ENCODE data around the gene KCNK10. TPM values are rescaled to one million over a fixed set of nuclear protein-coding genes. Genes with fewer than 3 reads are reported as not detected.

KCNK10 gene
- total RNA-seq, 4 donors from 2014 or later = 0.40 TPM; not detected in 3

DNA sequence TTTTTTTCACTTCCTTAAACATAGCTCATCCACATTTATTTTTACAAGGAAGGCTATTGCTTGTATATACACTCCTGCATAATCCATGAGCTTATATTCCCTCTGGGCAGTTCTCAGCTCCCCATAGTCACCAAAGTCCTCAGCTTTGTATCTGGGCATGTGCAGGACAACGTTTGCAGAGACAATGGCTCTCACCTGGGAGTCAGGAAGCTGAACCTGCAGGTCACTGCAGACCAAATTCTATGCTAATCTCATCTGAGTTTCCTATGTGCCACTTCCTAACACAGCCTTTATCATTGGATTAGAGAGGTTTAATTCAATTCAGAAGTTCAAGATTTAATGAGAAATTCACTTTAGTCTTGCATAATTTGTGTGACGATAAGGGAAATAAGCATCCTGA lies 131.5 kb downstream of the KCNK10 start:
- Histone ChIP-seq H3K36me3 (no peaks in the 10 kb centered on the region), H3K4me3 (no peak overlapping the region), H3K9me3 (no peaks in the 10 kb centered on the region), H3K27ac (no peak overlapping the region), H3K4me1 (peaks cover 0 to 12% (median 4%) of the 10 kb centered on the region in 3 donors), H3K27me3 (peaks cover 48% of the 10 kb centered on the region)
- WGBS, 2 donors (ENCODE audit: low coverage in 1 of 2) = 54 to 55% methylated on average over 2 of the region's 2 CpGs
- ATAC-seq = no peak
- TF ChIP-seq POLR2A (IDR thresholded peaks at IDR 0.05) (no peak), EP300 (IDR thresholded peaks at IDR 0.05) (no peak), POLR2AphosphoS5 (IDR thresholded peaks at IDR 0.05) (no peak)
- TF ChIP-seq, protein P1, sequence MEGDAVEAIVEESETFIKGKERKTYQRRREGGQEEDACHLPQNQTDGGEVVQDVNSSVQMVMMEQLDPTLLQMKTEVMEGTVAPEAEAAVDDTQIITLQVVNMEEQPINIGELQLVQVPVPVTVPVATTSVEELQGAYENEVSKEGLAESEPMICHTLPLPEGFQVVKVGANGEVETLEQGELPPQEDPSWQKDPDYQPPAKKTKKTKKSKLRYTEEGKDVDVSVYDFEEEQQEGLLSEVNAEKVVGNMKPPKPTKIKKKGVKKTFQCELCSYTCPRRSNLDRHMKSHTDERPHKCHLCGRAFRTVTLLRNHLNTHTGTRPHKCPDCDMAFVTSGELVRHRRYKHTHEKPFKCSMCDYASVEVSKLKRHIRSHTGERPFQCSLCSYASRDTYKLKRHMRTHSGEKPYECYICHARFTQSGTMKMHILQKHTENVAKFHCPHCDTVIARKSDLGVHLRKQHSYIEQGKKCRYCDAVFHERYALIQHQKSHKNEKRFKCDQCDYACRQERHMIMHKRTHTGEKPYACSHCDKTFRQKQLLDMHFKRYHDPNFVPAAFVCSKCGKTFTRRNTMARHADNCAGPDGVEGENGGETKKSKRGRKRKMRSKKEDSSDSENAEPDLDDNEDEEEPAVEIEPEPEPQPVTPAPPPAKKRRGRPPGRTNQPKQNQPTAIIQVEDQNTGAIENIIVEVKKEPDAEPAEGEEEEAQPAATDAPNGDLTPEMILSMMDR (IDR thresholded peaks at IDR 0.05) = no peak

DNA sequence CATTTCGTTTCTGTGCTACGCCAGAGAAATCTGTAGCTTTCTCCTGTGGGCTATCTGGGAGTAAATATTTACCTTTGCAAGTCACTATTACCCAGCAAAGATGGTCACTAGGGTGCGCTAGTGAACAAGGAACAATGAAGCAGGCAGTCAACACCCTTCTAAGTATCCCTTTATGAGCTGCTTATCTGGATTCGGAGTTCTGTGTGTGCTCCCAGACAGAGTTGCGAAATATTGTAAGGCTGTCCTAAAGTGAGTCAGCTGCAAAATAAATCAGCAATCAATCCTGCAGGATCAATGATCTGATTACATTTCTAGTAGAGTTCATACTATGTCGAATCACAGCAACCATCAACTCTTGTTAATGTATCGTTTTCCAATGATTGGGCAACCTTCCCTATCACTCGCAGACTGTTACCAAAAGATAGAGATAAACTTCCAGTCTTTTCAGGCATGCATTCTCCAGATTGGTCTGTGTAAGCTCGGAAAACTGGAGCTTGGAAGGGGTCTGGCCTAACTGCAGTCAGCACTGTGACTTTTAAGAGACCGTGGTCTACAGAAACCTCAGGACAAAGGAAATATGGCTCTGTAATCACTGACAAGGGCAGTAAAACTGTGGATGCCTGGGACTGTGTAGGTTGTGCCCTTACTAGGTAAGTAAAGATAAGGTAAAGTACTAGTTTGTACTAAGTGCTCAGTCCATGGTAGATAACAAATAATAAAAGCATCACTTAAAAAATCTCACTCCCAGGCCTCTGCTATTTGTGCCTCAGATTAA lies 133.5 kb downstream of the KCNK10 start:
- peaks cover 0 to 12% (median 4%) of the 10 kb centered on the region in 3 donors for H3K4me1 ChIP-seq
- H3K27ac ChIP-seq = no peak overlapping the region
- WGBS, 2 donors (ENCODE audit: low coverage in 1 of 2) = 19 to 51% methylated on average over 6 to 10 of the region's 10 CpGs
- H3K36me3 ChIP-seq = no peaks in the 10 kb centered on the region
- H3K4me3 ChIP-seq = peak overlapping the region in 1 of 2 donors; percentile 8
- TF ChIP-seq POLR2AphosphoS5 (IDR thresholded peaks at IDR 0.05) = no peak
- TF ChIP-seq, protein P1 (IDR thresholded peaks at IDR 0.05) = peak in 2 of 4 experiments; percentile 29 to 60
- ATAC-seq = peak; percentile 78
- peaks cover 37% of the 10 kb centered on the region for H3K27me3 ChIP-seq
- H3K9me3 ChIP-seq = no peaks in the 10 kb centered on the region

DNA sequence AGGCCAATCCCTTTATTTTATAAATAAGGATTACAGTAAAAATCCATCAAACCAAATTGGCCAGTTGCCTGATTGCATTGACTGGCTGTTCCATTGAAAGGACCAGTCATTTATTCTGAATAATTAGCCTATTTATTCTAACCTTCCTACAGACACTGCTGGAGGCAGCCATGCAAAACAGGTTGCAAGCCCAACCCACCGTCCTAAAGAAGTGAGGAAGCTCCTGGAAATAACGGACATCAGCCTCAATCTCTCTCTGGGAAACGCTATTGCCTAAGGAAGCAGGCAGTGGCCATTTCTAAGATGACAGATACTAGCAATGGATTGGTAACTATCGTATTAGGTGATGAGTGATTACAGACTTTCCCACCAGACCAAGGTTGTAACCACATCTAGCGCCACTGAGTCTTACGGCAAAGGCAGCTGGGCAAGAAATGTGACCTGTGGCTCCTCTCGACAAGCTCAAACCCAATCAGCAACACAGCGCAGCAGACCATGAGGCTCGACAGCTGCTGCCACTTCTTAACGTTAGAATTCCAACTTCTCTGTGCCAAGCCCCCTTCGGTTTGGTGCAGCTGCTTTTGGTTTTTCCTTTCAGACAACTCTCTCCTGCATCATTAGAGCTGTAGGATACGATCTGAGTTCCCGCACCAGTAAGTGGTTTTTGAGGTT lies 134.2 kb downstream of the KCNK10 start:
- WGBS, 2 donors (ENCODE audit: low coverage in 1 of 2) = 9 to 13% methylated on average over 6 to 13 of the region's 13 CpGs
- no peaks in the 10 kb centered on the region for H3K36me3 ChIP-seq
- no peaks in the 10 kb centered on the region for H3K9me3 ChIP-seq
- no peak for TF ChIP-seq POLR2AphosphoS5 (IDR thresholded peaks at IDR 0.05)
- TF ChIP-seq POLR2A (IDR thresholded peaks at IDR 0.05) = no peak
- TF ChIP-seq, protein P1 (IDR thresholded peaks at IDR 0.05) = no peak
- no peak for TF ChIP-seq EP300 (IDR thresholded peaks at IDR 0.05)
- H3K27ac ChIP-seq = no peak overlapping the region
- peaks cover 0 to 12% (median 4%) of the 10 kb centered on the region in 3 donors for H3K4me1 ChIP-seq
- ATAC-seq = peak; percentile 21
- H3K27me3 ChIP-seq = peaks cover 30% of the 10 kb centered on the region
- peak overlapping the region in 1 of 2 donors; percentile 8 for H3K4me3 ChIP-seq

DNA sequence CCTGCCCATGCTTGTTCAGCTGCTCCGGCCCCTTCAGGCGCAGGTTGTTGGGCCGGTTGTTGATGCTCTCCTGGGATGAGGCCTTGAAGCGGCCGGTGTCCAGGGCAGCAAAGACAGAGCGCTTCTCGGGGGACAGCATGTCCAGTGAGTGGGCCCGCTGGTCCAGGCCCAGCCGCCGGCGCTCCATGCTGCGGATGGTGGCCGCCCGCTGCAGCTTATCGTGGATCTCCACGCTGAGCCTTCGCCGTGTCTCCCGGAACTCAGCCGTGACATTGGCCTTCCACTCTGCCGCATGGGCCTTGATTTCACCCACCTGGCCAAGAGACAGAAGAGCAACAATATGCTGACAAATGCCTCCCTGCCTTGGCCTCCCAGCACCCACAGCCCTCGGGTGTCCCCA lies 137.2 kb downstream of the KCNK10 start:
- Histone ChIP-seq H3K4me3 (no peak overlapping the region), H3K36me3 (no peaks in the 10 kb centered on the region), H3K27ac (no peak overlapping the region), H3K4me1 (peaks cover 0 to 12% (median 4%) of the 10 kb centered on the region in 3 donors), H3K27me3 (peaks cover 3% of the 10 kb centered on the region), H3K9me3 (no peaks in the 10 kb centered on the region)
- ATAC-seq = no peak
- no CpG with 5 or more reads among the region's 22 CpGs for WGBS, 2 donors (ENCODE audit: low coverage in 1 of 2)
- TF ChIP-seq POLR2AphosphoS5 (IDR thresholded peaks at IDR 0.05) (no peak), EP300 (IDR thresholded peaks at IDR 0.05) (no peak), POLR2A (IDR thresholded peaks at IDR 0.05) (no peak)
- TF ChIP-seq, protein P1 (IDR thresholded peaks at IDR 0.05) = no peak

Data from gastroesophageal sphincter (tissue), 4 donors.